ENCODE measurements around the gene PRELP.

- TF ChIP-seq CTCF (IDR thresholded peaks at IDR 0.05; ENCODE audit: low read depth, low read length) (no peak), POLR2A (IDR thresholded peaks at IDR 0.05; ENCODE audit: extremely low read depth, insufficient read length) (no peak), MAX (IDR thresholded peaks at IDR 0.05; ENCODE audit: low read depth, low read length) (no peak), MYC (IDR thresholded peaks at IDR 0.05; ENCODE audit: low read depth, low read length) (no peak)
These were observed 2.3 kb upstream of the PRELP start for GRCh38 chr1:203473281-203473680.

Data from NB4 (cell line).